Choroid plexus epithelial cell (primary cell): ENCODE data around the gene TPRG1.
"Not testable (repeated sequence)": the region's sequence is repeated elsewhere in the genome, so short reads cannot be mapped to it uniquely, and the experiment has no call there.

Experiments
- DNase-seq: peaks from one replicate; pipeline ENCODE4 v3.0.0-alpha.2; 2010; ENCODE audit warnings: low read depth
- H3K4me3 ChIP-seq: 2 replicates; pipeline ENCODE4 v1.5.1; 2011; ENCODE audit warnings: low read depth, mild to moderate bottlenecking, control low read depth, low read length, moderate library complexity
- TF ChIP-seq, protein P1 (sequence below): conservative IDR thresholded peaks from 2 replicates; pipeline ENCODE4 v1.5.1; 2011; ENCODE audit warnings: low read depth, mild to moderate bottlenecking, control low read depth, inconsistent platforms, low read length, moderate library complexity

Gene TPRG1

DNA sequence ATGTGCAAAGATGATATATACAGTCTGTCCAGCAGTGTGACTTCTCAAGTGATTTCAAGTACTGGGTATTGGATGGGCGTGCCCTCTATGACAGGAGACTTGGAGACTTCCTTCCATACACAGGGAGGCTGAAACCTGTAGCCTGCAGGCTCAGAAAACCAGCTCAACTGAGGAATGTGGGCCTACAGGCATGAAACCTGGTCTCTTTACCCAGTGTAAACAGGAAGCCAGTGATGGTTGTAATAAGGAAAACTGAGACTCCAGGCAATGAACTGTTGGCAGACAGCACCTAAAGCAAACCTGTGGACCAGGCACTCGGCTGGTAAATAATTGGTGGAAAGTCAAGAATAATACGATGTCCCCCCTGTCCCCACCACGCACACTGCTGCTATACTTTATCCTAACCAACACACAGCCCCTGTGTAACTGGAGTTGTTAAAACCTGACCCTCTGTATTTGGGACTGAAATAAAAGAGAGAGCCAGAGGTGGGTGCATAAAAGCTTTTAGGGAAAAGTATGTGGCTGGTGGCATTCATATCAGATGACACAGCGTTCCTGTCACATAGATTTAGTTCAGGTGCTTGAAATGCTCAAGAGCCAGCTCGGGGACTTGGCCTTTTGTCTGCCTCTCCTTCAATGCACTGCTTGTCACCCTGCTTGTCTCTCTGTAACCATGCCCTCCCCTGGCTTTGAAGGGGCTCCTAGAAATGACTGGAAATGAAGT is 144.7 kb downstream of the TPRG1 start:
- DNase-seq = no peak
- no peak overlapping the region for H3K4me3 ChIP-seq
- TF ChIP-seq, protein P1, sequence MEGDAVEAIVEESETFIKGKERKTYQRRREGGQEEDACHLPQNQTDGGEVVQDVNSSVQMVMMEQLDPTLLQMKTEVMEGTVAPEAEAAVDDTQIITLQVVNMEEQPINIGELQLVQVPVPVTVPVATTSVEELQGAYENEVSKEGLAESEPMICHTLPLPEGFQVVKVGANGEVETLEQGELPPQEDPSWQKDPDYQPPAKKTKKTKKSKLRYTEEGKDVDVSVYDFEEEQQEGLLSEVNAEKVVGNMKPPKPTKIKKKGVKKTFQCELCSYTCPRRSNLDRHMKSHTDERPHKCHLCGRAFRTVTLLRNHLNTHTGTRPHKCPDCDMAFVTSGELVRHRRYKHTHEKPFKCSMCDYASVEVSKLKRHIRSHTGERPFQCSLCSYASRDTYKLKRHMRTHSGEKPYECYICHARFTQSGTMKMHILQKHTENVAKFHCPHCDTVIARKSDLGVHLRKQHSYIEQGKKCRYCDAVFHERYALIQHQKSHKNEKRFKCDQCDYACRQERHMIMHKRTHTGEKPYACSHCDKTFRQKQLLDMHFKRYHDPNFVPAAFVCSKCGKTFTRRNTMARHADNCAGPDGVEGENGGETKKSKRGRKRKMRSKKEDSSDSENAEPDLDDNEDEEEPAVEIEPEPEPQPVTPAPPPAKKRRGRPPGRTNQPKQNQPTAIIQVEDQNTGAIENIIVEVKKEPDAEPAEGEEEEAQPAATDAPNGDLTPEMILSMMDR = no peak

DNA sequence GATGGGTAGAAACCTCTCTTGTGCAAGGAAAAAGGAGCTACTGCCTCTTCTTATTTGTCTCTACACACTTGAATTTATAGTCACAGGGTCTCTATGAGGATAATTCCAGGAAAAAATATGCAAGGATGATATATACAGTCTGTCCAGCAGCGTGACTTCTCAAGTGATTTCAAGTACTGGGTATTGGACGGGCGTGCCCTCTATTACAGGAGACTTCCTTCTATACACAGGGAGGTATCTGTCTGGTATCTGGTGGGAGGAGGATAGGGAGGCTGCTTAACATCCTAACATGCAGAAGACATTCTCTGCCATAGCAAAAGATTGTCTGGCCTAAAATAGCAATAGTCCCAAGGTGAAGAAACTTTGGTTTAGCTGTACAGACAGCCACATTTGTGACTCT is 146.1 kb downstream of the TPRG1 start:
- TF ChIP-seq, protein P1 = no peak
- H3K4me3 ChIP-seq = no peak overlapping the region
- DNase-seq = no peak

DNA sequence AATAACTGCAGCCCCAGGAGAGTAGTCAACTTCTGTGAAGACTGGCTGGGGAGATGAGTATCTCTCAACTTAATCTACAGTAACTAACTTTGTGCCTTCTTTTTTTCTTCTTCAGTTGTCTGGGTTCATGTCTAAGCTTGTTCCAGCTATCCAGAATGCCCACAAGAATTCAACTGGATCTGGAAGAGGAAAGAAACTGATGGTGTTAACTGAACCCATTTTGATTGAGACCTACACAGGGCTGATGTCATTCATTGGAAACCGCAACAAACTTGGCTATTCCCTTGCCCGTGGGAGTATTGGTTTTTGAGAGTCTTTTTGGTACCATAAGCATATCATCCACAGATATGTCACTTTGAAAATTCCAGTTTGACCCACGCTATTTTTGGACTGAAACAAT is 148.7 kb downstream of the TPRG1 start:
- no peak overlapping the region for H3K4me3 ChIP-seq
- TF ChIP-seq, protein P1 = no peak
- no peak for DNase-seq

DNA sequence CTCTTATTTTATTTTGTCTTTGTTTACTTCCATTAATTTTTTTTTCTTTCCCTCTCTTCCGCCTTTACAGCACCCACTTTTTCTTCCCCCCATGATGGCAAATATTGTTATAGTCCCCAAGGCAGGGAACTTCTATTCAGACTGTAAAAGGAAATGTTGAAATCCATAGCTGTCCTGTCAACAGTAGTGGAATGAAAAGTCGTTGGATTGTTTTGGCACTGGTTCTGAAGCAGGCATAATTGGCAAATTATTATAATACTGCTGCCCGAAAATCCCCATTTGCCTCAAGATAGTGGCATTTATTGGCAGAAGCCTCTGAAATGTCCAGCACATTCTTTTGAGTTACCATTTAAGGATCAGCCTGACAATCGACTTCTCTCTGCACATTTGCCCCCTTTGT is 150.6 kb downstream of the TPRG1 start:
- DNase-seq = no peak
- TF ChIP-seq, protein P1 = no peak
- no peak overlapping the region for H3K4me3 ChIP-seq

DNA sequence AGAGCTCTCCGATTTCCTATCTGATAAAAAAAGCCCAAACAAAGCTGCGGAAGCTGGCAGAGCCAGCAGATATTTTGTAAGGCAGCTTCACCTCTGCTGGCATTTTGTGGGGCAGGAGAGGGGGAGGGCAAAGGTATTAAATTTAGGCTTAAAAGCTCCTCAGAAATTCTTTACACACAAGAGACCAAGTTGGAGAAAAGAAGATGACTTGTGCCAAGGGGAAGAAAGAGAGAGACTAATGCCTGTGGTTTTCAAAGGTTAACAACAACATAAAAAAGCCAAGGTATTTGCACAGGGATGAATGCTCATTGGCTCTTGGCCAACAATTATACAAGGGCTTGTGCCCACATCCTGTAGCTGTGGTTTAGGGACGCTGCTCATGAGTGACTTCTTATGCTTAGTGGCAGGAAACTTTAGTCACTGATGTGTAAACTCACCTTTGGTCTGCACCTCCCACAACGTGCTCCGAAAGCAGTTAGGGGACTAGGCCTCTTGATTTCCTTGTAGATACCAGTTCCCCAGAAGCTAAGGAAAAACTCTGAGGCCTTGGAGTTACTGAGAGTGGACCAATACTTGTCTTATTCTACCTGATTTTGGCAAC is 152.9 kb downstream of the TPRG1 start:
- no peak overlapping the region for H3K4me3 ChIP-seq
- DNase-seq = peak; percentile 78
- TF ChIP-seq, protein P1 = no peak

DNA sequence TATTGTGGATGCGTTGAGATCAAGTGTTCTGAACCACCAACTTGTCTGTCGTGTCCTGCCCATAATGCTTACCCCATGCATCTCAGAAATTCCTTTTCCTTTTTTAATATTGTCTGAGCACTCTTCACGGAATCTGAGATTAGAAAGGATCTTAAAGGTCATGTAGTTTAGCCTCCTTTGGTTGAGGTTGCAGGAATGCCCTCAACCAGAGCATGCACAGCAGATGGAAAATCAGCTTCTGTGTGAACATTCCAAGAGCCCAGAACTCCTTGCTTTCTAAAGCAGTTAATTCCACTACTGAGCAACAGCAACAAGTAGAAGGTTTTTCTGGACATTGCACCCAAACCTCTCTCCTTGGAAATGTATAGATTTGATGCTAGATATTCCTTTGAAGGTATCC is 153.7 kb downstream of the TPRG1 start:
- DNase-seq = peak; percentile 10
- H3K4me3 ChIP-seq = no peak overlapping the region
- TF ChIP-seq, protein P1 = no peak

DNA sequence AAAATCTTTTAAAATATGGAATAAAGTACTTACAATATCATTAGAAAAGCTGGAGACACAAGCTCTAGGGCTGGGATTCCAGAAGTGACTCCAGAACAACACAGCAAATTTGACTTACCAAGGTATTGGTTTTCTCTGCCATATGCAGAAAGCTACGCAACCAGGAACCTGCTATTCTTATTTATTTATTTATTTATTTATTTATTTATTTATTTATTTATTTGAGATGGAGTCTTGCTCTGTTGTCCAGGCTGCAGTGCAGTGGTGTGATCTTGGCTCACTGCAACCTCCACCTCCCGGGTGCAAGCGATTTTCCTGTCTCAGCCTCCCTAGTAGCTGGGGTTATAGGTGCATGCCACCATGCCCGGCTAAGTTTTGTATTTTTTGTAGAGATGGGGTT is 157.9 kb downstream of the TPRG1 start:
- H3K4me3 ChIP-seq, DNase-seq: not testable (repeated sequence)
